Activated naive CD8-positive, alpha-beta T cell treated with anti-CD3 and anti-CD28 coated beads, Interleukin-2, amount 50 U/mL, for 24 hours (primary cell): ENCODE results near the gene CDX2.

Experiments
- ATAC-seq: fragments of 150-1000 bp; cut with Tn5 transposase; one replicate; pipeline ENCODE4 v1.10.0; 2021
- DNase-seq: peaks from one replicate; pipeline ENCODE4 v3.0.0; 2021
- H3K27ac Mint-ChIP-seq: one replicate; pipeline ENCODE4 v1.8.0; 2021; ENCODE audit warnings: mild to moderate bottlenecking, mixed read lengths
- H3K27me3 Mint-ChIP-seq: one replicate; pipeline ENCODE4 v1.8.0; 2021; ENCODE audit warnings: mixed read lengths
- H3K36me3 Mint-ChIP-seq: one replicate; pipeline ENCODE4 v1.8.0; 2021; ENCODE audit warnings: low read depth, mixed read lengths
- H3K4me1 Mint-ChIP-seq: one replicate; pipeline ENCODE4 v1.8.0; 2021; ENCODE audit warnings: mixed read lengths
- H3K4me3 Mint-ChIP-seq: one replicate; pipeline ENCODE4 v1.8.0; 2021; ENCODE audit warnings: mild to moderate bottlenecking, moderate library complexity, mixed read lengths
- H3K9me3 Mint-ChIP-seq: one replicate; pipeline ENCODE4 v1.8.0; 2021; ENCODE audit warnings: mixed read lengths

The CDX2 gene

GRCh38 chr13:27985600-27985999, 16.5 kb upstream of the CDX2 start:
- DNase-seq: no peak
- H3K36me3 Mint-ChIP-seq: no peaks in the 10 kb centered on the region
- H3K4me1 Mint-ChIP-seq: peaks cover 4% of the 10 kb centered on the region
- no peak overlapping the region for H3K27ac Mint-ChIP-seq
- ATAC-seq: no peak
- no peak overlapping the region for H3K4me3 Mint-ChIP-seq
- H3K27me3 Mint-ChIP-seq: peaks cover 43% of the 10 kb centered on the region
- H3K9me3 Mint-ChIP-seq: no peaks in the 10 kb centered on the region

- Mint-ChIP-seq H3K27me3 (peaks cover 62% of the 10 kb centered on the region), H3K9me3 (no peaks in the 10 kb centered on the region), H3K27ac (no peak overlapping the region), H3K4me1 (peaks cover 20% of the 10 kb centered on the region), H3K4me3 (no peak overlapping the region), H3K36me3 (no peaks in the 10 kb centered on the region)
- ATAC-seq (no peak), DNase-seq (no peak)
Measured at GRCh38 chr13:27982361-27982760, 13.2 kb upstream of the CDX2 start.

GRCh38 chr13:27981006-27981708, 12.0 kb upstream of the CDX2 start:
- DNase-seq (no peak), ATAC-seq (no peak)
- no peak overlapping the region for H3K27ac Mint-ChIP-seq
- no peaks in the 10 kb centered on the region for H3K36me3 Mint-ChIP-seq
- H3K4me3 Mint-ChIP-seq: no peak overlapping the region
- H3K9me3 Mint-ChIP-seq: no peaks in the 10 kb centered on the region
- H3K27me3 Mint-ChIP-seq: peaks cover 67% of the 10 kb centered on the region
- peaks cover 20% of the 10 kb centered on the region for H3K4me1 Mint-ChIP-seq

GRCh38 chr13:27980280-27980998, 11.3 kb upstream of the CDX2 start:
- H3K27me3 Mint-ChIP-seq: peaks cover 73% of the 10 kb centered on the region
- DNase-seq (no peak), ATAC-seq (no peak)
- H3K4me1 Mint-ChIP-seq: peaks cover 23% of the 10 kb centered on the region
- H3K27ac Mint-ChIP-seq: no peak overlapping the region
- H3K9me3 Mint-ChIP-seq: no peaks in the 10 kb centered on the region
- no peaks in the 10 kb centered on the region for H3K36me3 Mint-ChIP-seq
- H3K4me3 Mint-ChIP-seq: no peak overlapping the region

- ATAC-seq (no peak), DNase-seq (no peak)
- peaks cover 80% of the 10 kb centered on the region for H3K27me3 Mint-ChIP-seq
- H3K4me1 Mint-ChIP-seq: peaks cover 26% of the 10 kb centered on the region
- no peaks in the 10 kb centered on the region for H3K36me3 Mint-ChIP-seq
- H3K4me3 Mint-ChIP-seq: no peak overlapping the region
- H3K27ac Mint-ChIP-seq: no peak overlapping the region
- H3K9me3 Mint-ChIP-seq: no peaks in the 10 kb centered on the region
Measured at GRCh38 chr13:27979765-27980279, 10.7 kb upstream of the CDX2 start.

- Mint-ChIP-seq H3K27me3 (peaks cover 84% of the 10 kb centered on the region), H3K27ac (no peak overlapping the region), H3K4me3 (no peak overlapping the region), H3K4me1 (peaks cover 26% of the 10 kb centered on the region), H3K9me3 (no peaks in the 10 kb centered on the region), H3K36me3 (no peaks in the 10 kb centered on the region)
- DNase-seq: no peak
- ATAC-seq: no peak
Measured at GRCh38 chr13:27979001-27979643, 10.0 kb upstream of the CDX2 start.

GRCh38 chr13:27978301-27978968, 9.3 kb upstream of the CDX2 start:
- H3K27ac Mint-ChIP-seq: no peak overlapping the region
- H3K27me3 Mint-ChIP-seq: peaks cover 84% of the 10 kb centered on the region
- no peaks in the 10 kb centered on the region for H3K36me3 Mint-ChIP-seq
- peaks cover 26% of the 10 kb centered on the region for H3K4me1 Mint-ChIP-seq
- no peak for ATAC-seq
- H3K9me3 Mint-ChIP-seq: no peaks in the 10 kb centered on the region
- DNase-seq: no peak
- no peak overlapping the region for H3K4me3 Mint-ChIP-seq

- Mint-ChIP-seq H3K9me3 (no peaks in the 10 kb centered on the region), H3K4me3 (peak overlapping the region; percentile 55), H3K27me3 (peaks cover 85% of the 10 kb centered on the region), H3K36me3 (no peaks in the 10 kb centered on the region), H3K4me1 (peaks cover 26% of the 10 kb centered on the region), H3K27ac (no peak overlapping the region)
- DNase-seq (no peak), ATAC-seq (no peak)
Measured at GRCh38 chr13:27977476-27978300, 8.6 kb upstream of the CDX2 start.

- DNase-seq (no peak), ATAC-seq (no peak)
- no peaks in the 10 kb centered on the region for H3K9me3 Mint-ChIP-seq
- no peaks in the 10 kb centered on the region for H3K36me3 Mint-ChIP-seq
- H3K27me3 Mint-ChIP-seq: peaks cover 82% of the 10 kb centered on the region
- peaks cover 26% of the 10 kb centered on the region for H3K4me1 Mint-ChIP-seq
- H3K4me3 Mint-ChIP-seq: no peak overlapping the region
- H3K27ac Mint-ChIP-seq: no peak overlapping the region
Measured at GRCh38 chr13:27976362-27977091, 7.4 kb upstream of the CDX2 start.

- Mint-ChIP-seq H3K4me3 (no peak overlapping the region), H3K36me3 (no peaks in the 10 kb centered on the region), H3K27ac (no peak overlapping the region), H3K4me1 (peaks cover 25% of the 10 kb centered on the region), H3K9me3 (no peaks in the 10 kb centered on the region), H3K27me3 (peaks cover 82% of the 10 kb centered on the region)
- ATAC-seq (no peak), DNase-seq (no peak)
Measured at GRCh38 chr13:27975564-27976361, 6.6 kb upstream of the CDX2 start.

- peaks cover 21% of the 10 kb centered on the region for H3K4me1 Mint-ChIP-seq
- H3K27ac Mint-ChIP-seq: no peak overlapping the region
- no peak for DNase-seq
- H3K9me3 Mint-ChIP-seq: no peaks in the 10 kb centered on the region
- H3K36me3 Mint-ChIP-seq: no peaks in the 10 kb centered on the region
- no peak for ATAC-seq
- peaks cover 83% of the 10 kb centered on the region for H3K27me3 Mint-ChIP-seq
- no peak overlapping the region for H3K4me3 Mint-ChIP-seq
Measured at GRCh38 chr13:27973961-27974662, 5.0 kb upstream of the CDX2 start.

- Mint-ChIP-seq H3K36me3 (no peaks in the 10 kb centered on the region), H3K4me1 (peaks cover 15% of the 10 kb centered on the region), H3K27me3 (peaks cover 76% of the 10 kb centered on the region), H3K4me3 (no peak overlapping the region), H3K27ac (no peak overlapping the region), H3K9me3 (no peaks in the 10 kb centered on the region)
- ATAC-seq: no peak
- DNase-seq: no peak
Measured at GRCh38 chr13:27973291-27973690, 4.2 kb upstream of the CDX2 start.
